GM23248 (cell line): ENCODE measurements around the gene DOK3.

Experiments
- EZH2 ChIP-seq: fragments of 200-600 bp; sonication (generic); IDR thresholded peaks from 2 replicates; pipeline ENCODE4 v1.6.1; 2018; ENCODE audit warnings: antibody characterized with exemption, mild to moderate bottlenecking; ENCODE audit not compliant: insufficient read depth, poor library complexity, severe bottlenecking
- EZH2phosphoT487 ChIP-seq: fragments of 200-600 bp; sonication (generic); IDR thresholded peaks from 2 replicates; pipeline ENCODE4 v1.6.1; 2018; ENCODE audit warnings: antibody characterized with exemption, moderate library complexity, mild to moderate bottlenecking, low read depth; ENCODE audit not compliant: insufficient read depth

DNA sequence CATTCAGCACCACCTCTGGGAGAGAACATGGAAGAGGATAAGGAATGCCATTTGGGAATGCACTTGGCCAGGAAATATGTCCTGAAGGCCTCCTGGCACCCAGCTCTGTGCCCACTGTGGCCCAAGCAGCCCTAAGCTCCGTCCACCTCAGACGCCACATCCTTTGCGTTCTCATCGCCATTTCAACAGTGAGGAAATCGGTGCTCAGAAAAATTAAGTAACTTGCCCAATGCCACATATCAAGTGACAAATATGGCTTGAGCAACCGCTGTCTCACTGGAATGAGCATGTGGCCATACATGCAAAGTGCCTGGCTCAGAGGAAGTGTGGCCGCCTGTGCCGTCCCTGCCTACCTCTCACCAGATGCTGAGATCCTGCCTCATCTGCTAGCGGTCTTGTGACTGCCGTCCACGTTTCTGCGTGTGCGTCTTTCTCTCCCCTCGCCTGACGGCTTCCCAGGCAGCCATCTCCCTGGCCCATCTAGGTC is 984 bp upstream of the DOK3 start:
- no peak for TF ChIP-seq EZH2
- TF ChIP-seq EZH2phosphoT487 = no peak
